Measurements from ENCODE around the gene CATSPERD. TPM values are rescaled to one million over a fixed set of nuclear protein-coding genes. Genes with fewer than 3 reads are reported as not detected.

The CATSPERD gene
- polyA plus RNA-seq, 3 donors = not detected

DNA sequence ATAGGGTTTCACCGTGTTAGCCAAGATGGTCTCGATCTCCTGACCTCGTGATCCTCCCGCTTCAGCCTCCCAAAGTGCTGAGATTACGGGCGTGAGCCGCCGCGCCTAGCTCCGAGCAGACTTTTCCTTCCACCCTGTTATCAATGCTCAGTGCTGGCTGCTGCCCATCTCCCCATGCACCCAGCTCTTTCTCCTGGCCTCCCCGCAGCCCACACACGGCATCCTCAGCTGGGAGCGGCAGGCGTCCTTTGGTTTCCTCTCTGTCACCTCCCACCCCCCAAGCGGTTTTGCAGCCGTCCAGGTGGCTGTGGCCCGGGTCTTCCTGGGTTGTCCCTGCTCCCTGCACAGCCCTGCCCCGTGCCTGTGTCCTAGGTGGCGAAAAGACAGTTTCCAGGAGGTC lies 52.0 kb downstream of the CATSPERD start:
- 85% methylated on average over 11 of the region's 19 CpGs for WGBS (ENCODE audit: insufficient coverage)
- H3K36me3 Mint-ChIP-seq = no peaks in the 10 kb centered on the region
- peaks cover 0 to 2% (median 0%) of the 10 kb centered on the region in 7 donors for H3K9me3 Mint-ChIP-seq
- Histone ChIP-seq H3K4me3 (replicated peaks in 1 of 3; ENCODE audit: low read depth in 2 of 3, low read length in 3 of 3) (no peak overlapping the region), H4K20me1 (ENCODE audit: insufficient read depth, low read length) (no peaks in the 10 kb centered on the region), H3K27me3 (ENCODE audit: control insufficient read depth in 2 of 2, insufficient read depth in 2 of 2, low read length in 2 of 2) (no peaks in the 10 kb centered on the region), H3K79me2 (ENCODE audit: insufficient read depth, low read length) (no peaks in the 10 kb centered on the region), H3K27ac (ENCODE audit: low read depth in 1 of 2, low read length in 2 of 2) (no peak overlapping the region), H3K36me3 (replicated peaks in 1 of 2; ENCODE audit: control insufficient read depth in 1 of 2, insufficient read depth in 2 of 2, low read length in 2 of 2) (no peaks in the 10 kb centered on the region), H2AFZ (ENCODE audit: insufficient read depth, low read depth, low read length, poor library complexity, severe bottlenecking) (no peak overlapping the region), H3K9ac (ENCODE audit: insufficient read depth, low read length, poor library complexity, severe bottlenecking) (no peak overlapping the region), H3K4me2 (replicated peaks; ENCODE audit: extremely low read depth, low read length, poor library complexity, severe bottlenecking) (no peak overlapping the region), H3K4me1 (ENCODE audit: control insufficient read depth in 1 of 2, insufficient read depth in 2 of 2, low read length in 2 of 2) (no peaks in the 10 kb centered on the region), H3K9me3 (replicated peaks in 1 of 2; ENCODE audit: control insufficient read depth in 1 of 2, insufficient read depth in 1 of 2, low read length in 2 of 2) (no peaks in the 10 kb centered on the region)
- TF ChIP-seq, protein P1, sequence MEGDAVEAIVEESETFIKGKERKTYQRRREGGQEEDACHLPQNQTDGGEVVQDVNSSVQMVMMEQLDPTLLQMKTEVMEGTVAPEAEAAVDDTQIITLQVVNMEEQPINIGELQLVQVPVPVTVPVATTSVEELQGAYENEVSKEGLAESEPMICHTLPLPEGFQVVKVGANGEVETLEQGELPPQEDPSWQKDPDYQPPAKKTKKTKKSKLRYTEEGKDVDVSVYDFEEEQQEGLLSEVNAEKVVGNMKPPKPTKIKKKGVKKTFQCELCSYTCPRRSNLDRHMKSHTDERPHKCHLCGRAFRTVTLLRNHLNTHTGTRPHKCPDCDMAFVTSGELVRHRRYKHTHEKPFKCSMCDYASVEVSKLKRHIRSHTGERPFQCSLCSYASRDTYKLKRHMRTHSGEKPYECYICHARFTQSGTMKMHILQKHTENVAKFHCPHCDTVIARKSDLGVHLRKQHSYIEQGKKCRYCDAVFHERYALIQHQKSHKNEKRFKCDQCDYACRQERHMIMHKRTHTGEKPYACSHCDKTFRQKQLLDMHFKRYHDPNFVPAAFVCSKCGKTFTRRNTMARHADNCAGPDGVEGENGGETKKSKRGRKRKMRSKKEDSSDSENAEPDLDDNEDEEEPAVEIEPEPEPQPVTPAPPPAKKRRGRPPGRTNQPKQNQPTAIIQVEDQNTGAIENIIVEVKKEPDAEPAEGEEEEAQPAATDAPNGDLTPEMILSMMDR (IDR thresholded peaks at IDR 0.05) = no peak
- DNase-seq = no peak
- H3K27ac Mint-ChIP-seq = no peak overlapping the region
- intact Hi-C loops (cut with micrococcal nuclease) = no loop called here
- no peak overlapping the region for H3K4me3 Mint-ChIP-seq
- H3K27me3 Mint-ChIP-seq (ENCODE audit: low read depth in 3 of 3) = peaks cover 2 to 14% (median 9%) of the 10 kb centered on the region in 3 donors
- H3K4me1 Mint-ChIP-seq = no peaks in the 10 kb centered on the region

DNA sequence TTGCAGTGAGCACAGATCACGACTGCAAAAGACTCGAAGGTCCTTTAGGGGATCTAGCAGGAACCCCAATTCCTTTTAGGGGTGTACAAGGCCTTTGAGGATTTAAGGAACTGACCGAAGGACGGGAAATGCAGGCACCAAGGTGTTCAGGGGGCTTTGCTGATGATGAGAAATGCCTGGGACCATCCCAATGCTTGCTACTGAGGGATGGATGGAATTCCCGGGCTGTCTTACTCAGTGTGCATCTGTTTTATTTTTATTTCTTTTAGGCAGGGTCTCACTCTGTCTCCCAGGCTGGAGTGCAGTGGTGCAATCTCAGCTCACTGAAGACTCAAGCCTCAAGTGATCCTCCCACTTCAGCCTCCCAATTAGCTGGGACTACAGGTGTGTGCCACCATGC lies 52.8 kb downstream of the CATSPERD start:
- Mint-ChIP-seq H3K36me3 (no peaks in the 10 kb centered on the region), H3K27ac (no peak overlapping the region), H3K4me1 (no peaks in the 10 kb centered on the region), H3K9me3 (peaks cover 0 to 2% (median 0%) of the 10 kb centered on the region in 7 donors), H3K27me3 (ENCODE audit: low read depth in 3 of 3) (peaks cover 2 to 14% (median 7%) of the 10 kb centered on the region in 3 donors), H3K4me3 (no peak overlapping the region)
- WGBS (ENCODE audit: insufficient coverage) = 94% methylated on average over 5 of the region's 5 CpGs
- no peak overlapping the region for H3K4me3 ChIP-seq (replicated peaks in 1 of 3; ENCODE audit: low read depth in 2 of 3, low read length in 3 of 3)
- H3K27ac ChIP-seq (ENCODE audit: low read depth in 1 of 2, low read length in 2 of 2) = no peak overlapping the region
- H2AFZ ChIP-seq (ENCODE audit: insufficient read depth, low read depth, low read length, poor library complexity, severe bottlenecking) = no peak overlapping the region
- H3K9ac ChIP-seq (ENCODE audit: insufficient read depth, low read length, poor library complexity, severe bottlenecking) = no peak overlapping the region
- intact Hi-C loops (cut with micrococcal nuclease) = no loop called here
- H3K79me2 ChIP-seq (ENCODE audit: insufficient read depth, low read length) = no peaks in the 10 kb centered on the region
- TF ChIP-seq, protein P1 (IDR thresholded peaks at IDR 0.05) = no peak
- no peaks in the 10 kb centered on the region for H3K27me3 ChIP-seq (ENCODE audit: control insufficient read depth in 2 of 2, insufficient read depth in 2 of 2, low read length in 2 of 2)
- no peaks in the 10 kb centered on the region for H3K4me1 ChIP-seq (ENCODE audit: control insufficient read depth in 1 of 2, insufficient read depth in 2 of 2, low read length in 2 of 2)
- DNase-seq = no peak
- H4K20me1 ChIP-seq (ENCODE audit: insufficient read depth, low read length) = no peaks in the 10 kb centered on the region
- H3K36me3 ChIP-seq (replicated peaks in 1 of 2; ENCODE audit: control insufficient read depth in 1 of 2, insufficient read depth in 2 of 2, low read length in 2 of 2) = no peaks in the 10 kb centered on the region
- no peaks in the 10 kb centered on the region for H3K9me3 ChIP-seq (replicated peaks in 1 of 2; ENCODE audit: control insufficient read depth in 1 of 2, insufficient read depth in 1 of 2, low read length in 2 of 2)
- H3K4me2 ChIP-seq (replicated peaks; ENCODE audit: extremely low read depth, low read length, poor library complexity, severe bottlenecking) = no peak overlapping the region
